WTC11 (cell line): ENCODE measurements around the gene UNKL. TPM values are rescaled to one million over a fixed set of nuclear protein-coding genes. Genes with fewer than 3 reads are reported as not detected.

Experiments used
- ATAC-seq: fragments of 200-7000 bp; cut with Tn5 transposase; 2 replicates; pipeline ENCODE4 v1.10.0; 2021; ENCODE audit warnings: mild to moderate bottlenecking, moderate library complexity
- CTCF ChIA-PET: fragments of 300-600 bp; sonication (Branson Sonifier 250); formaldehyde crosslinking; loops from one replicate; lab custom pipeline; 2021; ENCODE audit warnings: antibody characterized with exemption; lab: Charles Lee
- POLR2A ChIA-PET: fragments of 350-600 bp; sonication (Branson Sonifier 250); formaldehyde crosslinking; loops from one replicate; lab custom pipeline; 2021; ENCODE audit warnings: antibody characterized with exemption; lab: Charles Lee
- DNase-seq: peaks from one replicate; pipeline ENCODE4 v3.0.0; 2021; ENCODE audit warnings: low spot score
- H3K27ac Mint-ChIP-seq: 2 replicates; pipeline ENCODE4 v1.8.0; 2021; ENCODE audit warnings: mixed read lengths
- H3K27me3 Mint-ChIP-seq: 2 replicates; pipeline ENCODE4 v1.8.0; 2021; ENCODE audit warnings: low read depth, mild to moderate bottlenecking, moderate library complexity, mixed read lengths
- H3K36me3 Mint-ChIP-seq: 2 replicates; pipeline ENCODE4 v1.8.0; 2021; ENCODE audit warnings: mixed read lengths
- H3K4me1 Mint-ChIP-seq: 2 replicates; pipeline ENCODE4 v1.8.0; 2022; ENCODE audit warnings: mixed read lengths
- H3K4me3 Mint-ChIP-seq: 2 replicates; pipeline ENCODE4 v1.8.0; 2021; ENCODE audit warnings: mild to moderate bottlenecking, moderate library complexity, mixed read lengths
- H3K9me3 Mint-ChIP-seq: 2 replicates; pipeline ENCODE4 v1.8.0; 2021; ENCODE audit warnings: mixed read lengths
- AR ChIP-seq: fragments of 250-450 bp; sonication (Bioruptor Pico); IDR thresholded peaks from 2 replicates; pipeline ENCODE4 v1.9.0; 2021; ENCODE audit warnings: mild to moderate bottlenecking
- CREB1 ChIP-seq: sonication (generic); formaldehyde crosslinking; IDR thresholded peaks from 2 replicates; pipeline ENCODE4 v1.8.0; 2023; ENCODE audit warnings: mild to moderate bottlenecking, missing genetic modification reagents
- CTCF ChIP-seq: fragments of 200-600 bp; IDR thresholded peaks from 2 replicates; pipeline ENCODE4 v1.8.0; 2022; ENCODE audit warnings: antibody characterized with exemption
- E2F4 ChIP-seq: sonication (generic); formaldehyde crosslinking; IDR thresholded peaks from 2 replicates; pipeline ENCODE4 v1.8.1; 2022; ENCODE audit warnings: low read depth, mild to moderate bottlenecking, moderate library complexity, missing genetic modification reagents, borderline replicate concordance
- ELF4 ChIP-seq: sonication (generic); formaldehyde crosslinking; IDR thresholded peaks from 2 replicates; pipeline ENCODE4 v1.8.1; 2022; ENCODE audit warnings: low read depth, mild to moderate bottlenecking, moderate library complexity, missing genetic modification reagents
- ETV6 ChIP-seq: sonication (generic); formaldehyde crosslinking; IDR thresholded peaks from 2 replicates; pipeline ENCODE4 v1.8.1; 2022; ENCODE audit warnings: mild to moderate bottlenecking, missing genetic modification reagents
- PRRX2 ChIP-seq: fragments of 250-450 bp; sonication (Bioruptor Pico); IDR thresholded peaks from 2 replicates; pipeline ENCODE4 v1.8.0; 2021; ENCODE audit warnings: mild to moderate bottlenecking
- RELA ChIP-seq: sonication (generic); formaldehyde crosslinking; IDR thresholded peaks from 2 replicates; pipeline ENCODE4 v1.8.1; 2022; ENCODE audit warnings: missing genetic modification reagents, mild to moderate bottlenecking, borderline replicate concordance
- SP1 ChIP-seq: sonication (generic); formaldehyde crosslinking; conservative IDR thresholded peaks from 2 replicates; pipeline ENCODE4 v1.8.1; 2022; ENCODE audit warnings: missing genetic modification reagents
- TEAD1 ChIP-seq: sonication (generic); formaldehyde crosslinking; IDR thresholded peaks from 2 replicates; pipeline ENCODE4 v1.8.0; 2022; ENCODE audit warnings: mild to moderate bottlenecking, missing genetic modification reagents
- ZMAT4 ChIP-seq: fragments of 250-450 bp; sonication (Bioruptor Pico); IDR thresholded peaks from 2 replicates; pipeline ENCODE4 v1.9.0; 2021; ENCODE audit warnings: mild to moderate bottlenecking
- ZNF396 ChIP-seq: fragments of 250-450 bp; sonication (Bioruptor Pico); IDR thresholded peaks from 2 replicates; pipeline ENCODE4 v1.8.0; 2021; ENCODE audit warnings: mild to moderate bottlenecking, moderate library complexity, borderline replicate concordance
- ZNF416 ChIP-seq: fragments of 250-450 bp; sonication (Bioruptor Pico); IDR thresholded peaks from 2 replicates; pipeline ENCODE4 v1.9.0; 2021; ENCODE audit warnings: mild to moderate bottlenecking, inconsistent platforms
- ZNF671 ChIP-seq: fragments of 250-450 bp; sonication (Bioruptor Pico); IDR thresholded peaks from 2 replicates; pipeline ENCODE4 v1.8.0; 2021; ENCODE audit warnings: mild to moderate bottlenecking
- total RNA-seq: library from RNA; stranded (reverse); gene quantifications from 3 replicates; pipeline ENCODE4 v1.2.3, GENCODE V29; 2021
- TF ChIP-seq, protein P1 (sequence below): sonication (generic); formaldehyde crosslinking; IDR thresholded peaks from 2 replicates; pipeline ENCODE4 v1.8.1; 2023; ENCODE audit warnings: mild to moderate bottlenecking, missing genetic modification reagents
- TF ChIP-seq, protein P2 (sequence below): sonication (generic); formaldehyde crosslinking; IDR thresholded peaks from 2 replicates; pipeline ENCODE4 v1.8.1; 2023; ENCODE audit warnings: mild to moderate bottlenecking, missing genetic modification reagents
- TF ChIP-seq, protein P3 (sequence below): fragments of 250-450 bp; sonication (Bioruptor Pico); IDR thresholded peaks from 2 replicates; pipeline ENCODE4 v1.8.0; 2021; ENCODE audit warnings: mild to moderate bottlenecking

Gene UNKL
- total RNA-seq, 1 experiment from 2014 or later = 53.3 TPM

DNA sequence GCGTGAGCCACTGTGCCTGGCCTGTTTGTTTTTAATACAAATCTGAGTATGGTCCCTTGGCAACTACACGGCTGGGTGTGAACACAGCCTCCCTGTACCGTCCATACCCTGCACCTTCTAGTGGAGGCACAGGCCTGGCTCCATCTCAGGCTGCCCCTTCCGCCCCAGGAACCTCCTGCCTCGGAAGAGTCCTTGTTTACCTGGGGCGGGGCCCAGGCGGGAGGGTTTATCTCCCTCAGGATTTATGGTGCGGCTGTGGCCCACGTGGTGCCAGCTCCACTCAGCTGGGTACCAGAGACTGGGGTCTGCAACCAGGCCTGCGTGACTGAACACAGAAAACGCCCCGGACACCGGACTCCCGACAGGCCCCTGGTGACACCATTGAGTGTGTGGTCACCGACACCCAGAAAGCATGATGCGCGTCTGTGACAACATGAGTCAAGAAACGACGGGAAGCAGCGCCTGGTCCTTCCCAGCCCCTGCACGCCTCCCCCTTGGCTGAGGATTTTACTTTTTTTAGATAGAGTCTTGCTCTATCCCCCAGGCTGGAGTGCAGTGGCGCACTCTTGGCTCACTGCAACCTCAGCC lies 19.0 kb downstream of the UNKL start:
- no peaks in the 10 kb centered on the region for H3K4me1 Mint-ChIP-seq
- DNase-seq (no peak), ATAC-seq (no peak)
- peaks cover 5% of the 10 kb centered on the region; the same call in 1 of the 2 replicates for H3K36me3 Mint-ChIP-seq
- no peaks in the 10 kb centered on the region for H3K27me3 Mint-ChIP-seq
- no peaks in the 10 kb centered on the region for H3K9me3 Mint-ChIP-seq
- H3K27ac Mint-ChIP-seq = no peak overlapping the region
- ChIA-PET POLR2A (interaction anchor here (0.7 kb wide), 1 partner anchor 8 kb away, joined by 4 read pairs; no protein-coding TSS in a partner anchor), CTCF (no interaction called here)
- no peak overlapping the region for H3K4me3 Mint-ChIP-seq
- TF ChIP-seq CREB1 (CRISPR knock-in tag) (no peak), E2F4 (CRISPR knock-in tag) (no peak), RELA (CRISPR knock-in tag) (no peak), ZMAT4 (CRISPR knock-in tag) (no peak), SP1 (CRISPR knock-in tag) (no peak), ZNF396 (CRISPR knock-in tag) (no peak), ETV6 (CRISPR knock-in tag) (no peak), CTCF (no peak), ZNF416 (CRISPR knock-in tag) (no peak), TEAD1 (CRISPR knock-in tag) (no peak)
- TF ChIP-seq, protein P1, sequence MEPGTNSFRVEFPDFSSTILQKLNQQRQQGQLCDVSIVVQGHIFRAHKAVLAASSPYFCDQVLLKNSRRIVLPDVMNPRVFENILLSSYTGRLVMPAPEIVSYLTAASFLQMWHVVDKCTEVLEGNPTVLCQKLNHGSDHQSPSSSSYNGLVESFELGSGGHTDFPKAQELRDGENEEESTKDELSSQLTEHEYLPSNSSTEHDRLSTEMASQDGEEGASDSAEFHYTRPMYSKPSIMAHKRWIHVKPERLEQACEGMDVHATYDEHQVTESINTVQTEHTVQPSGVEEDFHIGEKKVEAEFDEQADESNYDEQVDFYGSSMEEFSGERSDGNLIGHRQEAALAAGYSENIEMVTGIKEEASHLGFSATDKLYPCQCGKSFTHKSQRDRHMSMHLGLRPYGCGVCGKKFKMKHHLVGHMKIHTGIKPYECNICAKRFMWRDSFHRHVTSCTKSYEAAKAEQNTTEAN (CRISPR knock-in tag) = no peak
- TF ChIP-seq, protein P2, sequence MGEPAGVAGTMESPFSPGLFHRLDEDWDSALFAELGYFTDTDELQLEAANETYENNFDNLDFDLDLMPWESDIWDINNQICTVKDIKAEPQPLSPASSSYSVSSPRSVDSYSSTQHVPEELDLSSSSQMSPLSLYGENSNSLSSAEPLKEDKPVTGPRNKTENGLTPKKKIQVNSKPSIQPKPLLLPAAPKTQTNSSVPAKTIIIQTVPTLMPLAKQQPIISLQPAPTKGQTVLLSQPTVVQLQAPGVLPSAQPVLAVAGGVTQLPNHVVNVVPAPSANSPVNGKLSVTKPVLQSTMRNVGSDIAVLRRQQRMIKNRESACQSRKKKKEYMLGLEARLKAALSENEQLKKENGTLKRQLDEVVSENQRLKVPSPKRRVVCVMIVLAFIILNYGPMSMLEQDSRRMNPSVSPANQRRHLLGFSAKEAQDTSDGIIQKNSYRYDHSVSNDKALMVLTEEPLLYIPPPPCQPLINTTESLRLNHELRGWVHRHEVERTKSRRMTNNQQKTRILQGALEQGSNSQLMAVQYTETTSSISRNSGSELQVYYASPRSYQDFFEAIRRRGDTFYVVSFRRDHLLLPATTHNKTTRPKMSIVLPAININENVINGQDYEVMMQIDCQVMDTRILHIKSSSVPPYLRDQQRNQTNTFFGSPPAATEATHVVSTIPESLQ (CRISPR knock-in tag) = no peak

- Mint-ChIP-seq H3K4me3 (no peak overlapping the region), H3K4me1 (no peaks in the 10 kb centered on the region), H3K27me3 (no peaks in the 10 kb centered on the region), H3K9me3 (no peaks in the 10 kb centered on the region), H3K36me3 (peaks cover 5% of the 10 kb centered on the region; the same call in 1 of the 2 replicates), H3K27ac (no peak overlapping the region)
- TF ChIP-seq ZNF671 (CRISPR knock-in tag) (no peak), ELF4 (no peak), PRRX2 (CRISPR knock-in tag) (no peak), AR (CRISPR knock-in tag) (no peak), CREB1 (CRISPR knock-in tag) (no peak)
- TF ChIP-seq, protein P1 (CRISPR knock-in tag) = no peak
- TF ChIP-seq, protein P3, sequence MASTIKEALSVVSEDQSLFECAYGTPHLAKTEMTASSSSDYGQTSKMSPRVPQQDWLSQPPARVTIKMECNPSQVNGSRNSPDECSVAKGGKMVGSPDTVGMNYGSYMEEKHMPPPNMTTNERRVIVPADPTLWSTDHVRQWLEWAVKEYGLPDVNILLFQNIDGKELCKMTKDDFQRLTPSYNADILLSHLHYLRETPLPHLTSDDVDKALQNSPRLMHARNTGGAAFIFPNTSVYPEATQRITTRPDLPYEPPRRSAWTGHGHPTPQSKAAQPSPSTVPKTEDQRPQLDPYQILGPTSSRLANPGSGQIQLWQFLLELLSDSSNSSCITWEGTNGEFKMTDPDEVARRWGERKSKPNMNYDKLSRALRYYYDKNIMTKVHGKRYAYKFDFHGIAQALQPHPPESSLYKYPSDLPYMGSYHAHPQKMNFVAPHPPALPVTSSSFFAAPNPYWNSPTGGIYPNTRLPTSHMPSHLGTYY (CRISPR knock-in tag) = no peak
- ChIA-PET CTCF (no interaction called here), POLR2A (no interaction called here)
- DNase-seq (no peak), ATAC-seq (no peak)
These were observed 20.0 kb downstream of the UNKL start for GRCh38 chr16:1394367-1394951.
